GM12892 (cell line): Measurements from ENCODE around the gene ACOT13.
A peak's percentile ranks its signal among the peaks of the same experiment; 100 is the strongest.
"Not testable (repeated sequence)": the region's sequence is repeated elsewhere in the genome, so short reads cannot be mapped to it uniquely, and the experiment has no call there.

Source experiments
- DNase-seq: peaks from one replicate; pipeline ENCODE4 v3.0.0; 2011; ENCODE audit not compliant: insufficient read length
- FAIRE-seq: peaks from 2 replicates; lab custom pipeline; 2011; peaks lifted over from hg19 to GRCh38; lab: Jason Lieb, UNC
- POLR2A ChIP-seq: IDR thresholded peaks from 2 replicates; pipeline ENCODE4 v1.6.1; 2011; ENCODE audit warnings: low read depth, low read length, control low read depth
- POLR2AphosphoS5 ChIP-seq: IDR thresholded peaks from 2 replicates; pipeline ENCODE4 v1.6.1; 2011; ENCODE audit warnings: low read depth, low read length, control low read depth
- TAF1 ChIP-seq: IDR thresholded peaks from 2 replicates; pipeline ENCODE4 v1.6.1; 2011; ENCODE audit warnings: low read depth, mild to moderate bottlenecking, control low read depth, low read length, borderline replicate concordance

The ACOT13 gene

DNA sequence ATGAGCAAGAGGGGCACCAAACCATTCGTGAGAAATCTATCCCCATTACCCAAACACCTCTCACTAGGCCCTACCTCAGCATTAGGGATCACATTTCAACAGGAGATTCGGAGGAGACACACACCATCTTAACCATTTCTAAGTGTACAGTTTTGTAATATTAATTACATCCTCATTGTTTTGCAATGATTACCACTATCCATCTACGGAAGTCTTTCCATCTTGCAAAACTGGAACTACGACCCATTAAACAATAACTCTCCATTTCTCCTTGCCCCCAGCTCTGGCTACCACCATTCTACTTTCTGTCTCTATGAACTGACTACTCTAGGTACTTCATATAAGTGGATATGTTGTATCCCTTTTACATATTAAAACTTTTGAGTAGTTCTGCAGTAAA, 20.1 kb downstream of the ACOT13 start:
- FAIRE-seq (no peak), DNase-seq (no peak)
- TF ChIP-seq POLR2A: no peak
- TF ChIP-seq POLR2AphosphoS5: no peak
- TF ChIP-seq TAF1: no peak

- no peak for DNase-seq
- TF ChIP-seq TAF1 (no peak), POLR2AphosphoS5 (no peak), POLR2A (no peak)
- FAIRE-seq: no peak
Measured at GRCh38 chr6:24689964-24690363, 23.1 kb downstream of the ACOT13 start.

DNA sequence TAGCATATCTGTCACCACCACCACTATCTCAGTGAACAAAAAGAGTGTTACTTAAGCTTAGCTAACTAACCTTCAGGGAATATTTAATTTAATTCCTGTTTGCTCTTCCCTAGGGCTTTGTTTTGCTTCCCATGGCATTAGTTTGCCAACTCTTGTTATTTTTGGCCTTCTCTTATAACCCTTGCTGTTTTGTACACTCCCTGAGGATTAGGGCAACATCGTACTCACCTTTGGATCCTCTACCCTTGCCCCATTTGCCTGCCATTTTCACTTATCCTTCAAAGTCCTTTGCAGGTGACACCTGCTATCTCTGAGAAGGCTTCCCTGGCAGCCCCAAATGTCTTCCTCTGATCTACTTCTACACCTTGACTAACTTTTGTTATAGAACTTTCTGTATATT, 23.7 kb downstream of the ACOT13 start:
- DNase-seq (no peak), FAIRE-seq (no peak)
- TF ChIP-seq TAF1: no peak

DNA sequence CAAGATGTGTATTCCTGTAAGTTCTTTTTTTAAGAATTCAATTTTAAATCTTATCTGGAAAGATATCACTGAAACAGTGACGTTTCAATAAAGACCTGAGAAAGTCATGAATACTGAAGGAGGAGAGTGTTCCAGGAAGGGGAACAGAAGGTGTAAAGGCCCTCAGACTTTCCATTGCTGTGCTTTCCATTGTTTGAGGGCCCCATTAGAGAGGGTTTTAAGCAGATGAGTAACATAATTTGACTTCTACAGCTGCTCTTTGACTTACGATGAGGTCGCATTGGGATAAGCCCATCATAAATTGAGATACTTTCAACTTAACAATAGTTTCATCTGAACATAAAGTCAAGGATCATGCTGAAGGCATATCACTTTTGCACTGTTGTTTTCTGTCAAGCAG, 24.7 kb downstream of the ACOT13 start:
- FAIRE-seq: no peak
- no peak for DNase-seq

GRCh38 chr6:24692003-24692402, 25.1 kb downstream of the ACOT13 start:
- no peak for DNase-seq
- no peak for FAIRE-seq
- TF ChIP-seq TAF1: no peak
- TF ChIP-seq POLR2AphosphoS5: no peak
- TF ChIP-seq POLR2A: no peak

More for the DNA sequence above, 24.7 kb downstream of the ACOT13 start:
- TF ChIP-seq POLR2A: no peak
- no peak for TF ChIP-seq TAF1
- no peak for TF ChIP-seq POLR2AphosphoS5

DNA sequence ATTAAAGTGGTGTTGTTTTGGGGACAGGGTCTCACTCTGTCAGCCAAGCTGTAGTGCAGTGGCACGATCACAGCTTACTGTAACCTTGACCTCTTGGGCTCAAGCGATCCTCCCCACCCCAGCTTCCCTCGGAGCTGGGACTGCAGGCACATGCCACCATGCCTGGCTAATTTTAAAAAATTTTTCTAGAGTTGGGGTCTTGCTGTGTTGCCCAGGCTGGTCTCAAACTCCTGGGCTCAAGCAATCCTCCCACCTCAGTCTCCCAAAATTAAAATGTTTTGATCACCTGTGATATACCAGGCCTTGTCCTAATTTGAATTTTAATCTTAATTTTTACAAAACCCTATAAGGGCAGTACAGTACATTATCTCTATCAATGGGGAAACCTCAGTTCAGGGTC, 25.5 kb downstream of the ACOT13 start:
- no peak for DNase-seq
- TF ChIP-seq POLR2AphosphoS5 (no peak), POLR2A (no peak), TAF1 (no peak)
- FAIRE-seq: no peak

- FAIRE-seq (no peak), DNase-seq (no peak)
Measured at GRCh38 chr6:24692848-24693592, 26.1 kb downstream of the ACOT13 start.

DNA sequence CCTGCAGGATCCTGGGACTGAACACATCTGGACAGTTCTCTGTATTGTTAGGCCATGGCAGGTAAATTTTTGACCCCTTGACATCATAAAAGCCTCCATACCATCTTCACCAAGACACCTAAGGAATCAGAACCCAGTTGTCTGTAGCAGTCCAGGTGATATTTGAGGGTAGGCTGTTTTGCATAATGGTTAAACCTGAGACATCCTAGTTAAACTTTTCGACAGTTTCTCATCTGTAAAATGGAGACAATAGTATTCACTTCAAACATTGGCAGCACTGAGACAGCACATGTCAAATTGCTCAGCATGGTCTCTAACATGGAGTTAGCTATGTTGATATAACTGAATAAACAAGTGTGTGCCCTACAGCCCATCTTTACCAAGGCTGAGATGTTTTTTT, 27.3 kb downstream of the ACOT13 start:
- TF ChIP-seq TAF1: no peak
- TF ChIP-seq POLR2A: no peak
- no peak for TF ChIP-seq POLR2AphosphoS5
- DNase-seq: no peak

More at GRCh38 chr6:24692848-24693592, 26.1 kb downstream of the ACOT13 start:
- no peak for TF ChIP-seq TAF1
- no peak for TF ChIP-seq POLR2AphosphoS5
- TF ChIP-seq POLR2A: no peak

GRCh38 chr6:24695635-24696034, 28.8 kb downstream of the ACOT13 start:
- not testable (repeated sequence) for DNase-seq, FAIRE-seq

More for the DNA sequence above, 27.3 kb downstream of the ACOT13 start:
- no peak for FAIRE-seq

DNA sequence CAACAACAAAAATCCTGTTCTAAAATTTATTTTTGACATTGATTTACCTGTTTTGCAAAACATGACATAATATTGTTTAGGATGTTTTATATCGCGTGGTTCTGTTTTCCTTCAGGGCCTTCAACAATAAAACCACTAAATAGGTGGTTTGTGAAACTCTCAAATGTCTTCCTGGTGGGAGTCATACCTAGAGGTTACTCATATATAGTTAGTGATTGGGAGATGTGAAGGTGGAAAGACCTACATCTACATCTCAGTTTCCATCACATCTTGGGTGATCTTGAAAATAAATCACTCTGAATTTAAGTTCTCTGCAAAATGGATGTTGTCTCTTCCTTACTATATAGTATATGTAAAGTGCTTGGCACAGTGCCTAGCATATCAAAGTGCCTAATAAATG, 29.2 kb downstream of the ACOT13 start:
- DNase-seq (no peak), FAIRE-seq (no peak)
- TF ChIP-seq POLR2A: no peak
- TF ChIP-seq TAF1: no peak
- no peak for TF ChIP-seq POLR2AphosphoS5

DNA sequence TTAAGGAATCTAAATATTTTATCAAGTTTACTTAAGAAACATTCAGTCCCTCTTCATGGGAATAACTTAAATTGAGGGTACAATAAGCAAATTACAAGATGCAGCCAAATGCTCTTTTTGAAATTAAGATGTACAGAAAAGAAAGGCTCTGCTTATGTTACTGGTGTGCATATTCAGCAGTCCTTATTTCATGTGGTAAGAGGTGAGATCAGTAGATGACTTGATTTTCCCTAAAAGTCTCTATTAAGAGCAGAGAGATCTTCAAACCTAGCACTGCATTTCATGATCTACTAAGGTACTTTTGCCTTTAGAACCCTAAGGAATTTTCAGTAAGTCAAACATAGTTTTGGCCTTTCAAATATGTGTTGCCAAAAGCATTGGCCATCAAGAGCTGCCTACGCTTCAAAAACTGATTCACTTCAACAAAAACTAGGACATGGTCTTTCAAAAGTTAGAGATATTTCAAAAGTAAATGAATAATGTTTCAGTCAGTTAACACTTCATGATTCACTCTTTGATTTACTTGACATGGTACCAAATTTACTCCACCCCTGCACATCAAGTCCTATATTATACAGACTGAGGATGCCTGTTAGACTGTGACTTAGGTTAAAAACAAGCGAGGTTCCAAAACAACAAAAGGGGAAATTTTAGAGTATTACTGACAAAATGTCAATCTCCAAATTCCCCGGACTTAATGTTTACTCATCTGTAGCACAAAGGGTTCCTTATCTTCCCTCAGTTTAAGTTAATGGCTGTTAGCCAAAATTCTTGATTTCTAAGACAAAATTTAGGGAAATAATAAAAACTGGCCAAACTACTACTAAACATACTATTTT, 32.9 kb downstream of the ACOT13 start:
- TF ChIP-seq POLR2AphosphoS5 (no peak), POLR2A (no peak), TAF1 (no peak)
- DNase-seq (no peak), FAIRE-seq (no peak)

- no peak for TF ChIP-seq TAF1
- TF ChIP-seq POLR2AphosphoS5: 0 out of 2 replicates have a peak, but pooled peaks have one; percentile 39
- peak; percentile 40 for TF ChIP-seq POLR2A
- FAIRE-seq (no peak), DNase-seq (no peak)
Measured at GRCh38 chr6:24702720-24703282, 35.9 kb downstream of the ACOT13 start.
